Measurements from ENCODE around the gene NSD1.

GRCh38 chr5:177204281-177204680, 70.7 kb downstream of the NSD1 start:
- TF ChIP-seq CTCF (IDR thresholded peaks at IDR 0.05; ENCODE audit: insufficient read depth, low read length) (no peak), SPI1 (IDR thresholded peaks at IDR 0.05; ENCODE audit: borderline replicate concordance, low read depth) (no peak)
